GM21390 (cell line): ENCODE measurements around the gene STXBP2.
A peak's percentile ranks its signal among the peaks of the same experiment; 100 is the strongest.

ENCODE experiments used
- ATAC-seq: cut with Tn5 transposase; IDR thresholded peaks from one replicate; pipeline ENCODE4 v1.9.1; 2021; ENCODE audit not compliant: unreplicated experiment

STXBP2 gene

DNA sequence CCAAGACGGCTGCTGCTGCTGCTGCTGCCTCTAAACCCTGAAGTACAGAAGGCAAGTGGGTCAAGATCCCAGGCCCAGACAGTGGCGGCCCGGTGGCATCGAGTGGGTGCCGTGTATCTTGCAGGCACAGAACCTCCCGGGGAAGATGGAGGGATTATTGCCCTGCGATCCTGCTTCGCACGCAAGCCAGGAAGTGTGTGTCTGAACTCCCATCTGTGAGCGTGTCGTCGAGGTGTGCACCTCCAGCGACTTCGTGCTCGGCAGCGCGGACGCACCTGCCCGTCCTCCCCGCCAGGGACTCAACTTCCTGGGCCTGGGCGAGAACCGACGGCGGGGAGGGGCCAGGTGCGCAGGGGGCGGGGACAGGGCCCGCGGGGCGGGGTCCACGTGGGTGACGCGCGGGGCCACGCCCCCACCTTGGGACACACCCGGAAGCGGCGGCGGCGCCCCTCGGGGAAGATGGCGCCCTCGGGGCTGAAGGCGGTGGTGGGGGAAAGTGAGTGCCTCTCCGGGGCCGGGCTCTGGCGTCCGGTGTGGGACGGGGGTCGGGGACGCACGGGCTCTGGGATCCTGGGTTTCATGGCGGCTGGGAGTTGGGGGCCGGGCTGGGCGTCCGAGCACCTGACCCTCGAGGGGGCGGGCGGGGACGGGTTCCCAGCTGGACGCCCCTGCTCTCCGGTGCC, at the start of gene STXBP2:
Gene STXBP2 (plus strand): TSS at position 420 of the 683 bp plus-strand sequence. CDS start 40 bp downstream, at position 460.
- peak; percentile 60 for ATAC-seq

DNA sequence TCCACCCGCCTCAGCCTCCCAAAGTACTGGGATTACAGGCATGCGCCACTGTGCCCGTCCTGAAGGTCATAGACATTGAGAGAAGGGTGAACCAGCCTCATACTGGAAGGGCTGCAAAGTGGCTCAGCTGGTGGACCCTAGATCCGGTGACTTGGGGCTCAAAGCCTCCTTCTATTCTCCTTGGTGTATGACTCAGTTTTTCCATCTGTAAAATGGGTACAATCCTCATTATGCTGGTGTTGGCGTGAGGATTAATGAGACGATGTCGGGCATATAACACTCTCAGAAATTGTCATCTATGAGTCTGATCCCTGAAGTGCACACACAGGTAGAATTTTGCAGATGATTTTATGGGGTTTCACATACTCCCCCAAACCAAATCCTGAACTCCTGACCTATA, 47.1 kb upstream of the STXBP2 start:
- ATAC-seq, result no peak

DNA sequence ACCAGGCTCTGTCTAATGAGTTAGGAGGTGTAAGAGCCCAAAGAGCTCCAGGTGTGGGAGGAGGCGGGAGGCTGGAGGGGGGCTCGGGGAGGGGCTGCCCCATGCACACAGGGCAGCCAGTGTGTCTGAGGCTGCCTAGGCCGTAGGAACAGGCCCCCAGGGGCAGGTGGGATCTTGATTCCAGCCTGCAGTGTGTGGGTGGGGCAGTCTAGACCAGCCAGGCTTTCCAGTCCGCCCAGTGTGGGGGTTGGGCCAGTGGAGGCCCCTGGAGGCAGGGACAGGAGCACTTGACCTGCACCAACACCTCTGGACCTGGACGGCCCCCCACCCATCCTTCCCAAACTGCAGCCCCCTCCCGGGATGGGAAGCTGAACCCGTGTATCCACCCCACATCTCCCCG, 46.7 kb upstream of the STXBP2 start:
- no peak for ATAC-seq

DNA sequence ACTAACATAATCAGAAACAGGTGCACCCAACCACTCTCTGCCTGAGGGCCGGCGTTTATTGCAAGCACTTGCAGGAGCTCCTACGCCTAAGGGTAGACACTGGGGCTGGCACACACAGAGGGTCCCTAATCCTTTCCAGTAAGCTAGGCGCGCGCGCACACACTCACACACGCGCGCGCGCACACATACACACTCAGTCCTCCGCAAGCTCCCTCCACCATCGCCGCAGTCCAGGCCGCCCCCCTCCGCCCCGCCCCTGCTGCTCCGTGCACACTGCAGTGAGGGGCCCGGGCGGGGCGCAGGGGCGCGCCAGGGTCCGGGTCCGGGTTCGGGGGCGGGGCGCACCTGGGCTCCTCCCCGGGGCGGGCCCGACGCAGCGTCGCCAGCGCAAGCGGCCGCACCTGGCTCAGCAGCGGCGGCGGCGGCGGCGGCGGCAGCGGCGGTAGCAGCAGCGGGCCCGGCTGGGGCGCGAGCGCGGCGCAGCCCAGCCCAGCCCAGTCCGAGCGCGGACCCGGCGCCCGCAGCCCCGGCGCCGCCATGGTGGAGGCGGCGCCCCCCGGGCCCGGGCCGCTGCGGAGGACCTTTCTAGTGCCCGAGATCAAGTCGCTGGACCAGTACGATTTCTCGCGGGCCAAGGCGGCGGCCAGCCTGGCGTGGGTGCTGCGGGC, 41.3 kb upstream of the STXBP2 start, which contains the start of gene CAMSAP3:
Gene CAMSAP3 (plus strand): TSS at position 398 of the 668 bp plus-strand sequence. CDS start 140 bp downstream, at position 538.
- ATAC-seq, result no peak

DNA sequence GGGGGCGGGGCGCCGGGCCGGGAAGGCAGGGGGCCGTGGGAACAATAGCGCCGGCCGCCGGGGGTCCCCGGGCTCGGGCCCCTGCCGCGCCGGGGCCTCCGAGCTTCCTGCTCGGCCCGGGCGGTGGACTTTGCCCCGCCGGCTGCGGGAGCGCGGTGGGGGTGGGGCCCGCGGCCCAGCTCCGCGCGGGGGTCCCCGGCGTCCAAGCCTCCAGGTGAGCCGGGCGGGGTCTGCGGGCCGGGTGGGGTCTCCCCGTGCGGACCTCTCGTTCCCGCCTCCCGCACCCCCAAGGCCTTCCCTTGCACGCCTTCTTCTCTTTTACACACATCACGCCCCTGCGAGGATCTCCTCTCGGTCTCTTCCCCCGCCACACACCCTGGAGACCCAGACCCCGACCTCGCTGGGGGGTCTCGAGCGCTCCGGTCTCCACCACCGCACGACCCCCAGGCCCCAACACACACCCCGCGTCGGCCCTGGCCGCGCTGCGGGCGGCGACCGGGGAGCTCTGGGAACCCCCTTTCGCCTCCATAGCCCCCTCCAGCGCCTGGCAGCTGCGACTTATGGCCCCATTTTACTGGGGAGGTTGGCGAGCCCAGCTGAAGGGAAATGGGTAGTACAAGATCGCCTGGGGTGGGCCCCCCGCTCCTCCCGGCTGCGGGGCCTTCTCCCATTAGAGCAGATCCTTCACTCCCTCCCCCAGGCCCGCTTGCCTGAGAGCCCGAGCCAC, 40.5 kb upstream of the STXBP2 start:
- ATAC-seq, result no peak

DNA sequence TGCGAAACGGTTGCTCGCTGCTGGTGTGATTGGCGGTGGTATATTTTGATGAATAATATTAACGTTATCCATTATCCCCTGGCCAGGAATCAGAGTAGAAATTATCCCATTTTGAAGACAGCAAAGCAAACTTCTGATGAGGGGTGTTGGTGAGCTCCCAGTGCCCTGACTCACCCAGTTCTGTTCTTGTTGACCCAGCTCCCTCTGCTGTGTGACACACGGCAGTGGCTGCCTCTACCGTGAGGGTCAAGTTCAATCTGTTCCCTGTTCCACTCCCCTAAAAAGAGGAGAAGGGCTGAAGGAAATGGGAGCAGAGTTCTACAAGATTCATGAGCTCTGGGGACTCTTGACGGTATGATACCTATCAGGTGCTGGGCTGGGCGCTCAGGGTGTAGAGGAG, 39.2 kb upstream of the STXBP2 start:
- ATAC-seq, result no peak

DNA sequence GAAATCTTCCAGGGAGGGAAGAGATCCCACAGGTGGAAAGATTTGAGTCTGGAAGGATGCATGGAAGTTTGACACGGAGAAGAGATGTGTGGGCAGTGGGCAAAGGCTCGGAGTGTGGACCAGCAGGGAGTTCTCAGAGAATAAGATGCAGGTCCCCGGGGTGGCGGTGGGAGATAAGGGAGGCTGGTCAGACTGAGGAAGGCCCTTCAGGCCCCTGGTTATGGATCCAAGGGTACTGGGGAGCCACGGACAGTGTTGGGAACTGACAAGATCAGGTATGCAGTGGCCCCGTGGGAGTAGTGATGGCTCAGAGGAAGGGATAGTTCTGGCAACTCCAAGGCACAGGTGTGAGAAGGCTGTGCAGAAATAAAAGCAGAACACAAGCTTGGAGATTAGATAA, 38.7 kb upstream of the STXBP2 start:
- no peak for ATAC-seq

DNA sequence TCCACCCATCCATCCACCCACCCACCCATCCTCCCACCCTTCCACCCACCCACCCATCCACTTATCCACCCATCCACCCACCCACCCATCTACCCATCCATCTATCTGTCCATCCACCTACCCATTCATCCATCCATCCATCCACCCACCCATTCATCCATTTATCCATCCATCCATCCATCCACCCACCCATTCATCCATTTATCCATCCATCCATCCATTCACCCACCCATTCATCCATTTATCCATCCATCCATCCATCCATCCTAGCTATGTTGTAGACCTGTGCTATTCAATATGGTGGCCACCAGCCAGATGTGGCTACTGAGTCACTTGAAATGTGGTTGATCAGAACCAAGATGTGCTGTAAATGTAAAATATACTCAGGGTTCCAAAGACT, 36.2 kb upstream of the STXBP2 start:
- no peak for ATAC-seq

DNA sequence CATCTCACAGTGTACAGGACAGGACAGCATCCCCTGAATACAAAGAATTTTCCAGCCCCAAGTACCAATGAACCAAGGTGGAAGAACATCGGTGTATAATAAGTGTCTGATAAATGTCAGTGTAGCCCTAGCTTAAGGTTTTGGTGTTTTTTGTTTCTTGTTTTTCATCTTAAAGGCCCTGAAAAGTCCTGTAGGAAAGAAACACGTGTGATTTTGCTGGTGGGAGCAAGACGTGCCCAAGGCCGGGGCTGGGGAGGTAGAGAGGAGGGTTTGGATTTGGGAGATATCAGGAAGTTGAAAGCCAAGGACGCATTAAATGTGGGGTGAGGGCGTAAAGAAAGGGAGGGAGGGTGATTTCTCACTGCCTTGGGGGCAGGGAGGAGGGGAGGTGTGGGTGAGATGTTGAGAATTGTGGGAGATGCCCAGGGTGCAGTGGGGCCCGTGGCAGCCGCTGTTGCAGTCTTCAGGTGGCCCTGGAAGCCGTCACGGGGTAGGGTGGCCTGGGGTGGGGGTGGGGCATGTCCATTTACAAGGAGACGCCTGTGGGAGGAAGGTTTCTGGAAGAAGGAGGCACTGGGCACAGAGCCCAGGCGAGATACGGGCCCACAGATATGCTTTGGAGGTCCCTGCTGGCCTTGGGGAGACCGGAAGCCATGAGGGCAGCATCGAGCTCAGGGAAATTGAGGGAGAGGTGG, 34.5 kb upstream of the STXBP2 start:
- ATAC-seq, result no peak

DNA sequence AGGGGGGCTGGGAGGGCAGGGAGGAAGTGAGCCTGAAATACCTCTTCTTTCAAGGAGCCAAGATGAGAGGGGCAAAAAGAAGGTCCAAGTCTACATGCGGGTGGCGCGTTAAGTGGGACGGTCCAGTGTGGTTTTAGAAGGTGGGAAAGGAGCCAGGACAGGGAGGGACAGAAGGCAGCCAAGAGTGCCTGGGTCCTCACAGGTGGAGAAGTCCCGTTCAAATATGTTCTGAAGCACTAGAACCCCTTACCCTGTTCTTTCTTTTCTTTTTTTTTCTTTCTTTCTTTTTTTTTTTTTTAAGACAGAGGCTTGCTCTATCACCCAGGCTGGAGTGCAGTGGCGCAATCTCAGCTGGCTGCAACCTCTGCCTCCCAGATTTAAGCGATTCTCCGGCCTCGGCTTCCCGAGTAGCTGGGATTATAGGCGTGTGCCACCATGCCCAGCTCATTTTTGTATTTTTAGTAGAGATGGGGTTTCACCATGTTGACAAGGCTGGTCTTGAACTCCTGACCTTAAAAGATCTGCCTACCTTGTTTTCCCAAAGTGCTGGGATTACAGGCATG, 33.9 kb upstream of the STXBP2 start:
- no peak for ATAC-seq

DNA sequence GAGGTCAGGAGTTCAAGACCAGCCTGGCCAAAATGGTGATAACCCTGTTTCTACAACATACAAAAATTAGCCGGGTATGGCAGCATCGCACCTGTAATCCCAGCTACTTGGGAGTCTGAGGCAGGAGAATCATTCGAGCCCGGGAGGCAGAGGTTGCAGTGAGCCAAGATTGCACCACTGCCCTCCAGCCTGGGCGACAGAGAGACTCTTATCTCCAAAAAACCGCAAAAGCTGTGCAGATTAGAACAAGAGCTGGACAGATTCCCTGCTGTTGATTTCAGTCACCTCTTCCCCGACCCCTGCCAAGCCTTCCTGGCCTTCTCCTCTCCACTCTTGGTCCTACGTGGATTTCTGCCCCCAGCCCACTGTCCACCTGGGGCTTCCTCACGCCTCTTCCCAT, 33.0 kb upstream of the STXBP2 start:
- ATAC-seq, result no peak

DNA sequence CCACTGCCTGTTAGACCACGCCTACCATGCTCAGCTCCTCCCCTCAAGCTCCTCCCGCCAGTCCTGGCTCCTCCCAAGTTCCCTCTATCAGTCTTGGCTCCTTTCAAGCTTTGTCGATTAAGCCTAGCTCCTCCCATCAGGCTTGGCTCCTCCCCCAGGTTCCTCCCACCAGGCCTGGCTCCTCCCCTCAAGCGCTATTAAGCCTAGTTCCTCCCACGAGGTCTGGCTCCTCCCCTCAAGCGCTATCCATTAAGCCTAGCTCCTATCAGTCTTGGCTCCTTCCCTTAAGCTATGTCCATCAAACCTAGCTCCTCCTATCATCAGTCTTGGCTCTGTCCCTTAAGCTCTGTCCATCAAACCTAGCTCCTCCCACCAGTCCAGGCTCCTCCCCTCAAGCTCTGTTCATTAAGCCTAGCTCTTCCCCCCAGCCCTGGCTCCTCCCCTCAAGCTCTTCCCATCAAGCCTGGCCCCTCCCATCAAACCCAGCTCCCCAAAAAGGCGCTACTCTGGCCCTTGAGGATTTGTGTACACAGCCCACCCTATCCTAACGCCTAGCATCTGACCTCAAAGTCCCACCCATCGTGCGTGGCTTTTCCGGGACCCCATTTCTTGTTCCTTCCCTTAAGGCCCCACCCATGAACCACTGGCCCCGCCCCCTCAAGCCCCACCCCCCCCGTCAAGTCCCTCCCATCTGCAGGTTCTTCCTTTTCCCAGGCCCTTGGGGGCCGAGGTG, 31.3 kb upstream of the STXBP2 start:
- ATAC-seq, result no peak

DNA sequence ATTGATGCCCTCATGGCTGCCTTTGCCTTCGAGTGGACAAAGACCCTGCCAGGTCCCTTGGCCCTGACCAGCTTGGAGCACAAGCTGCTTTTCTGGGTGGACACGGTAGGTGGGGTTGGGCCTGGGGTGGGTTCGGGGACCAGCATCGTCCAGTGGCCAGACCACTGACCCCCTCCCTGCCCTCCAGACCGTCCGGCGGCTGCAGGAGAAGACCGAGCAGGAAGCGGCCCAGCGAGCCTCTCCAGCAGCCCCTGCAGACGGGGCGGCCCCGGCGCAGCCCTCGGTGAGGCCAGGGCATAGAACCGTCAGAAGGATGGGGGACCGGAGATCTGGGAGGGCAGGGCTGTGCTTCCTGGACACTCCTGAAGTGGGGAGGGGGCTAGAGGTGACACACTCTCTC, 30.6 kb upstream of the STXBP2 start:
- no peak for ATAC-seq

DNA sequence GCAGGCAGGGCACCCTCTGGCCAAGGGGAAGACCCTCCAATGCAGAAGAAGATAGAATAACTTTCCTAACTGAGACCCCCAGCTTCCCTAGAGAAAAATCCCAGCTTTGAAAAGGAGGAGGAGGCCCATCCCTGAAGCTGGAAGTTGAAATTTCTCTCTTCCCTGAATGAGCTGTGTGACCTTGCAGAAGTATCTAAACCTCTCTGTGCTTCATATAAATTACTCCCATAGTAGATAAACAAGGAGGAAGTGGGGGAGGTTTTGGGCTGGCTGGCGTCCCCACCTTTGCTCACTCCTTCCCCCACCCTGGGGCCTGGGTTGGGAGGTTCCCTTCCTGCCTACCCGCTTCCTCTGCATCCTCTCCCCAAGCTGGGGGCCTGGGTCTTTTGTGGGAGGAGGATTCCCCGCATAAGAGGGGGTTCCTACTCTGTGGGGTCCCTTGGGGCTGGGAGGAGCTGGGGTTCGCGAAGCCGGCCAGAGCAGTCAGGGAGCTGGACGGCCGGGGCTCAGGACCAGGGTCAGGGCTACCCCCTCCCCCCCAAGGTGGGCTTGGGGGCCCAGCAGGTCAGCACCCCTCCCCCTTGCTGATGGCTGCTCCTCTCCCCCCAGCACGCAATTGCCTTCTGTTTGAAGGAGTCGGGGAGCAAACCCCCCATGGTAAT, 29.6 kb upstream of the STXBP2 start:
- ATAC-seq, result no peak

DNA sequence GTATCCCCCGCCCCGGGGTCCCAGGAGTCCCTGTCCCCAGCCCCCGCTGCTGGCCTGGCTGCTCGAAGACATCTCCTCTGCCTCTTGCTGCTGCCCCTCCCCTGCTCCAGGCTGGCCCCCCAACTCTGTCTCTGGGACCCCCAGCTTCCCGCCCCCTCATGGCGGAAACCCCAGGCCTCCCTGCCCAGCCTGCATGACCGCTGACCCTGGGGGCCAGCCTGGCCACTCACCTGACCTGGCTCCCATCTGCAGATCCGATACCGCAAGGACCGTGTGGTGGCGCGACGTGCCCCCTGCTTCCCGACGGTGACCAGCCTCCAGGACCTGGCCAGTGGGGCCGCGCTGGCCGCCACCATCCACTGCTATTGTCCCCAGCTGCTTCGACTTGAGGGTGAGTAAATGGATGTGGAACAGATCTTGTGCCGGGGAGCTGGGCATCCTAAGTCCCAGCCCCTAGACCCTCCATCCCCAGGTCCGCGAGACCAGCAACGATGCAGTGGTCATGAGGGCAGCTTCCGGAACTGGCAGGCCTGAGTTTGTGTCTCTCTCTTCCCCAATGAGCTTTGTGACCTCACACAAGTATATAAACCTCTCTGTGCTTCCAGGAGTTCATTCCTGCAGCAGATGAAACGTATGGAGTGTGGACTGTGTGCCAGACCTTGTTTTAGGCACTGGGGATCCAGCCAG, 28.9 kb upstream of the STXBP2 start:
- no peak for ATAC-seq

DNA sequence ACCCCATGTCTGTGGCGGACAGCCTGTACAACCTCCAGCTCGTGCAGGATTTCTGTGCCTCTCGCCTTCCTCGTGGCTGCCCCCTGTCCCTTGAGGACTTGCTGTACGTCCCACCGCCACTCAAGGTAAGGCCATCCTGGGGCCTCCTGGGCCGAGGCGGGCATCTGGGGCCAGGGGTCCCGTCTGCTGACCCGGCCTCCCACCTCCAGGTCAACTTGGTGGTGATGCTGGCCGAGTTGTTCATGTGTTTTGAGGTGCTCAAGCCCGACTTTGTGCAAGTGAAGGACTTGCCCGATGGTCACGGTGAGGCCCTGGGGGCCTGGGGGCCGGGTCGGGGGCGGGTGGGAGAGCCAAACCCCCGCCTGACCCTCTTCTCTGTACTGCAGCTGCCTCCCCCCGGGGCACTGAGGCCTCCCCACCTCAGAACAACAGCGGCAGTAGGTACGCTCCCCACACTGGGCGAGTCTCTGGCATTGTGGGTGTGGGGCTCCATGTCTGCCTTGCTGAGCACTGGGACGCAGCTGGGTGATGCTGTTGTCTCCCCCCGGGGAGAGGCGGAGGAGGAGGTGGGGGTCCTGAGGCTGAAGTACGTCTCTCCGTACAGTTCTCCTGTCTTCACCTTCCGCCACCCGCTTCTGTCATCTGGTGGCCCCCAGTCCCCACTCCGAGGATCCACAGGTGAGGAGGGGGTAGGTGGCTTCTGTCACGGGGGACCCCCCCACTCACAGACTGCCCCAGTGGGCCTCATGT, 26.2 kb upstream of the STXBP2 start:
- ATAC-seq, result no peak

DNA sequence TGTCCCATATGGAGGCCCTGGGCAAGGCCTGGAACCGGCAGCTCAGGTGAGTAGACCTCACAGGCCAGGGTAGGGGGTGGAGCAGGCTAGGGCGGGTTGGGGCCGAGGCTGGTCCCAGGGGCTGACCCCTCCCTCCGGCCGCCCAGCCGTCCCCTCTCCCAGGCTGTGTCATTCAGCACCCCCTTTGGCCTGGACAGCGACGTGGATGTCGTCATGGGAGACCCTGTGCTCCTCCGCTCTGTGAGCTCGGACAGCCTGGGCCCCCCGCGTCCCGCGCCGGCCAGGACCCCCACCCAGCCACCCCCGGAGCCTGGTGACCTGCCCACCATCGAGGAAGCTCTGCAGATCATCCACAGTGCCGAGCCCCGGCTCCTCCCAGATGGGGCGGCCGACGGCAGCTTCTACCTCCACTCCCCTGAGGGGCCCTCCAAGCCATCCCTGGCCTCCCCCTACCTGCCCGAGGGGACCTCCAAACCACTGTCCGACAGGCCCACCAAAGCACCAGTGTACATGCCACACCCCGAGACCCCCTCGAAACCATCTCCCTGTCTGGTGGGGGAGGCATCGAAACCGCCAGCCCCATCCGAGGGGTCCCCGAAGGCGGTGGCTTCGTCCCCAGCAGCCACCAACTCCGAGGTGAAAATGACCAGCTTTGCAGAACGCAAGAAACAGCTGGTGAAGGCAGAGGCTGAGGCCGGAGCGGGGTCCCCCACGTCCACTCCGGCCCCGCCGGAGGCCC, 25.2 kb upstream of the STXBP2 start:
- ATAC-seq, result no peak
